ENCODE results near the gene RSU1.
A peak's percentile ranks its signal among the peaks of the same experiment; 100 is the strongest.
"Not testable (repeated sequence)": the region's sequence is repeated elsewhere in the genome, so short reads cannot be mapped to it uniquely, and the experiment has no call there.

The RSU1 gene
- total RNA-seq, result 92.9 to 94.3 reads per million in 2 donors

GRCh38 chr10:16817125-16818019 lies at the start of gene RSU1:
RSU1 (minus strand) TSS chr10:16817424; CDS start chr10:16817081, 343 bp downstream.
- peak; percentile 99 for DNase-seq

- DNase-seq, result no peak
These were observed 49.5 kb upstream of the RSU1 start for GRCh38 chr10:16866541-16867275.

GRCh38 chr10:16865766-16866165 lies 48.5 kb upstream of the RSU1 start:
- no peak for DNase-seq

- no peak for DNase-seq
These were observed 46.5 kb upstream of the RSU1 start for GRCh38 chr10:16863766-16864165.

- no peak for DNase-seq
These were observed 40.2 kb upstream of the RSU1 start for GRCh38 chr10:16857419-16857818.

GRCh38 chr10:16856567-16856966 lies 39.3 kb upstream of the RSU1 start:
- DNase-seq, result no peak

GRCh38 chr10:16856092-16856491 lies 38.9 kb upstream of the RSU1 start:
- DNase-seq, result no peak

GRCh38 chr10:16854623-16855022 lies 37.4 kb upstream of the RSU1 start:
- DNase-seq, result no peak

- no peak for DNase-seq
These were observed 36.6 kb upstream of the RSU1 start for GRCh38 chr10:16853809-16854208.

GRCh38 chr10:16853201-16853600 lies 36.0 kb upstream of the RSU1 start:
- DNase-seq, result no peak

GRCh38 chr10:16852624-16853023 lies 35.4 kb upstream of the RSU1 start:
- DNase-seq, result no peak

GRCh38 chr10:16848562-16849154 lies 31.4 kb upstream of the RSU1 start:
- no peak for DNase-seq

GRCh38 chr10:16847644-16848043 lies 30.4 kb upstream of the RSU1 start:
- DNase-seq, result no peak

- DNase-seq, result no peak
These were observed 28.0 kb upstream of the RSU1 start for GRCh38 chr10:16845248-16845647.

GRCh38 chr10:16843252-16843870 lies 26.1 kb upstream of the RSU1 start:
- no peak for DNase-seq

GRCh38 chr10:16835228-16835627 lies 18.0 kb upstream of the RSU1 start:
- DNase-seq, result no peak

- DNase-seq, result no peak
These were observed 15.3 kb upstream of the RSU1 start for GRCh38 chr10:16832351-16833080.

- no peak for DNase-seq
These were observed 11.5 kb upstream of the RSU1 start for GRCh38 chr10:16828701-16829175.

GRCh38 chr10:16828114-16828568 lies 10.9 kb upstream of the RSU1 start:
- DNase-seq, result no peak

GRCh38 chr10:16827474-16827873 lies 10.2 kb upstream of the RSU1 start:
- DNase-seq, result not testable (repeated sequence)

GRCh38 chr10:16822726-16823360 lies 5.6 kb upstream of the RSU1 start:
- DNase-seq, result no peak

- DNase-seq, result no peak
These were observed 4.8 kb upstream of the RSU1 start for GRCh38 chr10:16822027-16822426.

Data from activated gamma-delta T cell (primary cell).